HG02763 (cell line): ENCODE results near the gene ATG2A.
"Not testable (repeated sequence)": the region's sequence is repeated elsewhere in the genome, so short reads cannot be mapped to it uniquely, and the experiment has no call there.

Experiments
- ATAC-seq: cut with Tn5 transposase; IDR thresholded peaks from one replicate; pipeline ENCODE4 v1.9.1; 2021; ENCODE audit warnings: mild to moderate bottlenecking, moderate library complexity; ENCODE audit not compliant: unreplicated experiment

The ATG2A gene

DNA sequence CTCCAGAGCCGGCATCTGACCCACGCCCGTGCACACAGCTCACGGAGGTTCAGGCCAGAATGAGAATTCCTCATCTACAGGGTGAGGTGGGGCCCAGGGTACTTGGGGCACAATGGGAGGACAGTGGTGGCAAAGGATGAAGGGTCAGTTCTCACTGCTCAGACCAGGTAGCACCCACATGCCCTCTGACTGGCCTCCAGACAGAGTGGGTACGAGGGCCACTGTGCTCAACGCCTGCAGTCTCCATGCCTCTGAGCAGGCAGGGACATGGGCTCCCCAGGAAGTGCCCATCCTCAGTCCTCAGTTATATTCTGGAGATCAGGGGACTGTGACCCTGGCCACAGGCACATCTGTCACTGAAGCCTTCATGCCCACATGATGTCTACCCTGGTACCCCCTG is 59.5 kb downstream of the ATG2A start:
- no peak for ATAC-seq

GRCh38 chr11:64856382-64857227 is 60.4 kb downstream of the ATG2A start:
- no peak for ATAC-seq

- ATAC-seq = no peak
Measured at GRCh38 chr11:64855596-64856304, 61.3 kb downstream of the ATG2A start.

DNA sequence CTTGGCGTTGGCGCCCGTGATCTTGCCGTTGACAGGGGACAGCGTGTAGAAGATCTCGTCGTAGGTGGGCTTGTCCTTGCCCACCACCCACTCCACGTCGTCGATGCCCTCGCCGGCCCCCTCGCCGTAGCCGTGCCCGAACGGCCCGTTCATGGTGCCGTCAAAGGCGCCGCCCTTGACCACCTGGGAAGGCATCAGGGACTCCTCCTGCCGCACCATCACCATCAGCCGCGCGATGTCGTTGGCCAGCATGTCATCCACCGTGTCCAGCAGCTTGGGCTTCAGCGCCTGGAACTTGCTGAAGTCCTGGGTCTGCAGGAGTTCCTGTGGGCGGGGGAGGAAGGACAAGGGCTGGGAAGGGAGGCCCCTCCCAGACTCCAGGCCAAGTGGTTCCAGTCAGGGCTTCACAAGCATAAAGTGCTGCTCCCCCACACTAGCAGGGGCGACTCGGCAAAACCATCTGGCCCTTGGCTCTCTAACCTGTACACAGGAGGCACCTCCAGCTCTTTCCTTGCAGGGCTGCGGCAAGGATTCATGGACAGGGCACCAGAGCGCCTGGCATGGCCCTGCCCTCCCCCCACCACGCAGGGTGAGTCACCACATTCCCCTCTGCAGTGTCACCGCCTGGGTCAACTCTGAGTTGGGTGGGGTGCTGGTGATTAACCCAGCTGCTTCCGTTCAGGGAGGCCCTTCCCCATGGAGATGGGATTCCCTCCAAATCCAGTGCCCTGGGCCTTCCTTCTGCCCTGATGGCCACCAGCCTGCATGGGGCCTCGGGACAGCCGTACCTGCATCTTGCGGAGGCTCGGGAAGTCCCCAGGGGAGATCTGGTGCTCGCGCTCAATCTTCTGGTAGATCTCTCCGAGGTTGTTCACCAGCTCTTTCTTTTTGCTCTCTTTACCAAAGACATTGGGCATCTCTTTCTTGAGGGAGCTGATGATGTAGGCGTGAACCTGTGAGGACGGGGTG is 62.2 kb downstream of the ATG2A start:
- ATAC-seq = no peak

GRCh38 chr11:64854157-64854533 is 62.9 kb downstream of the ATG2A start:
- ATAC-seq = no peak

DNA sequence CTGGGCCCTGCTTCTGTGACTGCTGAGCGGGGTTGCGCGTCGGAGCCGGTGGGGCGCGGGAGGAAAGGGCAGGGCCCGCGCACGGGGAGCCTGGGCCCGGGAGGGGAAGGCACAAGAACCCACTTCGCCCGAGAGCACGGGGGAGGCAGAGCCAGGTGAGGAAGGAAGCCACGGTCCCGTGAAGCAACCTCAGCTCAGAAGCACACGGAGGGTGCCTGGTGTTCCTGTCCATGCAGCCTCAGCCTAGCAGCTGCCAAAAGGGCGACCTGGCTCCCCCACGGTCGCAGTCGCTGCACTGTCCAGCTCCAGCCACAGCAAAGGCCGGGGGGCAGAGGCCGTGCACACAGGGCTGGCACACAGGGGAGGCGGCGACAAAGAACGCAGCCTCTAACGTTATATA is 63.3 kb downstream of the ATG2A start:
- ATAC-seq = no peak

DNA sequence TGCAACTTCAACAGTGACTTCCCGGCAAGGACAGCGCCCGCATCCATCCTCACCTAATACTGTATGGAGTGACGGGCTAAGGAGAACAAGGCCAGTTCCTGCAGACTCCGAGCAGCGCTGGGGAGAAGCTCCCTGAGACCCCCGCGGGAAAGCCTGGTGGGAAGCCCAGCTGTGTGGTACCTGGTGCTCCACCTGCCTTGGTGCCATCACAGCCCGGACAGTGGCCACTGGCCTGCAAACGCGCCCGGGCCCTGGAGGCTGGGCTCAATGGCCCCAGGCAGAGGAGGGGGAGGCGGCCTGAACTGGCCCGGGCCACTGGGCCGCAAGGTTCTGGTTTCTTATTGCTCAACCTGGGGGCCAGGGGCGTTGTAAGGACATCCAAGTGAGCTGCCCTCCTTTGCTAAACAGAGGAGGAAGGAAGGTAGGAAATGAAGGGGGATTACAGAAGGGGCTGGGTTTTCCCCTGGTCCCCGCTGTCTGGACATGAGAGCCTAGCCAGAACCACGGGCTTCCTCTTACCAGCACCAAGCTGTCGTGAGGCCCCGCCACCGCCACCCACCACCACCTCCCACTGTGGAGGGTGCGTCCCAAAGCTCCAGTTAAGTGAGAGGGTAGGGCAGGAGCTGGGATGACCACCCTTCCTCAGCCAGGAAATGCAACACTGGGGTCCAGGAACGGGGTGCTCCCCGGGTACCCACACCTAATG is 64.1 kb downstream of the ATG2A start:
- ATAC-seq = no peak

DNA sequence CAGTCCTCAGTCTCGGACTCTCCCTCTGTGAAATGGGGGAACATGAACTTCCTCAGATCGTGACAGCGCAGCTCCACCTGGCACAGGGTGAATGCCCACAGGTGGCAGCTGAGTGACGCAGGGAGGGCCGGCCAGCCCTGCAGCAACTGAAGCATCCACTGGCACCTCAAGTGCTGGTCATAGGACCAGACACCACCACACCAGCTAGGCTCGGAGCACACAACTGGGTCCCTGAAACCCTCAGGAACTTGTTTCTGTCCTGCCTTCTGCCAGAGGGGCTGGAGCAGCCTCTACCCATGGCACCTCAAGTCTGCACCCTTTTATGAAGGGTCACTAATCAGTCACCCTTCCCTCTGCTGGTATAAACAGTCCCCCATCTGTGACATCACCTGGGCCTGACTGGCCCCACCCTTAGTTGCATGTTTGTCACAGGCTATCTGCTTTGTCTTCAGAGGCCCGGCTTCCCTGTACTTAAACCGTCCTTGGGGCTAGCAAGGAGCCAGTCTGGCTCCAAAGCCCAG is 65.1 kb downstream of the ATG2A start:
- no peak for ATAC-seq

DNA sequence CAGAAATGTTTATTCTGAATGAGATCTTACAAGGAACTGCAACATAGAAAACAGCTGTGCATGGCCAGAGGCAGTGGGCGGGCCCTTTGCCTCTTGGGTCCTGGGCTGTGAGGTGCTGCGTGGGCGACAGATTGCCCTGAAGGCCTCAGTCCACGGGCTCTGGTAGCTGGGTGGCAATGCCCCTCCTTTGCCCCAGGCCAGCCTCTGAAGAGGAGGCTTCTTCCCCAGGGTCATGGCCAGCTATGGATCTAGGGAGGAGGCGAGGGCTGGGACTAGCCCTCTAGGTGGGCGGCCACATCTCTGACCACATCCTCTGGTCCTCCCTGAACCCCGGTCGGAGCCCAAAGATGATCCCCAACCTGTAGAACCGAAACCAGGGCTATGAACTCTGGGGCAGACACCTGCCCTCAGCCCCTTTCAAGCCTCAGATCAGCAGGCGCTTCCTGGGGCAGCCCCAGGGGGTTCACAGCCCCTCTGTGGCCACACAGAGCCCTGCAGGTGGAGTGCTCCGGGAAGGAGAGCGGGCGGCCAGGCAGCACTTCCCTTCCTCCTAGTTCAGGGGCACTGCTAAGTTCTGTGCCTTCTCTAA is 65.9 kb downstream of the ATG2A start:
- ATAC-seq = peak; percentile 64

DNA sequence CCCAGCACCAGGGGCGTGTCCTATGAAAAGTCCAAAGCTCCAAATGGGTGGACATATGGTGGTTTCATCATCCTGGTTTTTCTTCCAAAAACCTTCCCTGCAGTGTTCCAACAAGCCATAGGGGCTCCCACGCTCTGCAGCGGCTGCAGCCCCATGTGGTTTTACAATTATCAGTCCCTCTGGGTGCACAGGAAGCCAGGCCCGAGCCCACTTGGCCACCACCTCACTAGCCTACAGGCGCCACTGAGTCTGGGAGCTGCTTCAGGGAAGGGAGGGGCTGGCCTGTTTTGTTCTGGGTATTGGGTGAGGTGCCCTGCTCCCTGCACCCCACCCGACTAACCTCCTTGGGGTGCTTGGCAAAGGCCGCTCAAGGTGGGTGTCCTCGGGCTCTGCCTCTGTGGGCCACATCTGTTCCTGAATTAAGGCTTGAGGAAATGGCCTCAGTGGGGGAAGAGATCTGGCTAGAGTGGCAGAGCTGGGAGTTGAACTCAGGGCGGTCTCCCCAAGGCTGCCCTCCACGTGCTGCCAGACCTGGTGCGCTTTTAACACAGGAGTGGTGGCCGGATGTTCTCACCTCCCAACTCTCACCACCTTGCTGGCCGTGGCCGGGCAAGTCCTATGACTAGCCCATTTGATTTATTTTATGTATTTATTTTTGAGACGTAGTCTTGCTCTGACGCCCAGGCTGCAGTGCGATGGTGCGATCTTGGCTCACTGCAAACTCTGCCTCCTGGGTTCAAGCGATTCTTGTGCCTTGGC is 67.2 kb downstream of the ATG2A start:
- no peak for ATAC-seq

GRCh38 chr11:64848826-64849597 is 68.0 kb downstream of the ATG2A start:
- ATAC-seq = no peak

- no peak for ATAC-seq
Measured at GRCh38 chr11:64848214-64848825, 68.7 kb downstream of the ATG2A start.

- no peak for ATAC-seq
Measured at GRCh38 chr11:64846998-64847666, 69.9 kb downstream of the ATG2A start.

- ATAC-seq = not testable (repeated sequence)
Measured at GRCh38 chr11:64845776-64846129, 71.3 kb downstream of the ATG2A start.

- no peak for ATAC-seq
Measured at GRCh38 chr11:64845129-64845775, 71.8 kb downstream of the ATG2A start.
